Measurements from ENCODE around the gene RAPGEF5. TPM values are rescaled to one million over a fixed set of nuclear protein-coding genes. Genes with fewer than 3 reads are reported as not detected.
A peak's percentile ranks its signal among the peaks of the same experiment; 100 is the strongest.

RAPGEF5 gene
- total and polyA plus RNA-seq, 10 donors, result 10.2 to 335 (median 184) TPM

DNA sequence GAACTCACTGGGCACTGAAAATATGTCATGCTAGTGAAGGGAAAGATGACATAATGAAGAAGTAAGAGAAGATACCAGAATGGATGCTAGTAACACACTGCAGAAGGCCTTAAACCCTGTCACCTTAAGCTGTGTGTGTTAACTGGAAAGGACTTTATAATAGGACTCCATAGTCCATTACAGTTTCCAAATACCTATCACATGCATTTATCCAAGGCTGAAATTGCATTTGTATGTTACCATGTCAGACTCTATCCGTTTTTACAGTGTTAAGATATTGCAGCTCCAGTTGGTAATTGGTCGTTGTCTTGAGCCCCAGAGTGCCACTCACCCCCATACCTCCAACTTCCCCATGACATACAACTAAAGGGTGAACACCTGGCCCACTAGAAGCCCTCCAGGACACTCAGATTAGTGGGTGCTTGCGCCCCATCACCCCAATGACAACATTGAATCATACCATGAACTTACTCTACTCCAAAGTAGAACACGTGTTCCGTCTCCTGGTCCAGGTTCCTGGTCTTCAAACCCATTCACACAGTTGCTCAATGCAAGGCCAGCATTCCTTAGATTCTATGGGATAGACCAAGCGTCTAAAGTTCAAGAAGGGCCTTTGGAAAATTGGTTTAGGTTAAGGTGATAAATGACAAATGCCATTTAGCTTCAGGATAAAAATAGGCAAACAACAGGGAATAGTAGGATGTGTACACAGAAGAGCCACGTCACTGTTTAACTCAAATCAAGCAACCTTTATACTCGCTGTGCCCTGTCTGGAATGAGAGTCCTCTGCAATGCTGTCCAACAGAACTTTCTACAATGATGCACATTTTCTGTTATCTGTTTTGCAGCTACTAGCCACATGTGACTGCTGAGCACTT is 2.1 kb upstream of the RAPGEF5 start:
- peaks cover 0 to 20% (median 8%) of the 10 kb centered on the region in 6 donors for H3K4me1 ChIP-seq
- H3K9me3 ChIP-seq, result peaks cover 0 to 9% (median 5%) of the 10 kb centered on the region in 8 donors
- no peak overlapping the region for H3K4me3 ChIP-seq
- intact Hi-C loops (cut with DNase I; ENCODE audit: low total_unique reads), result loop anchor here (10.0 kb wide), 1 partner anchor 86 kb away; no protein-coding TSS in a partner anchor
- no peak for DNase-seq
- TF ChIP-seq, protein P1, sequence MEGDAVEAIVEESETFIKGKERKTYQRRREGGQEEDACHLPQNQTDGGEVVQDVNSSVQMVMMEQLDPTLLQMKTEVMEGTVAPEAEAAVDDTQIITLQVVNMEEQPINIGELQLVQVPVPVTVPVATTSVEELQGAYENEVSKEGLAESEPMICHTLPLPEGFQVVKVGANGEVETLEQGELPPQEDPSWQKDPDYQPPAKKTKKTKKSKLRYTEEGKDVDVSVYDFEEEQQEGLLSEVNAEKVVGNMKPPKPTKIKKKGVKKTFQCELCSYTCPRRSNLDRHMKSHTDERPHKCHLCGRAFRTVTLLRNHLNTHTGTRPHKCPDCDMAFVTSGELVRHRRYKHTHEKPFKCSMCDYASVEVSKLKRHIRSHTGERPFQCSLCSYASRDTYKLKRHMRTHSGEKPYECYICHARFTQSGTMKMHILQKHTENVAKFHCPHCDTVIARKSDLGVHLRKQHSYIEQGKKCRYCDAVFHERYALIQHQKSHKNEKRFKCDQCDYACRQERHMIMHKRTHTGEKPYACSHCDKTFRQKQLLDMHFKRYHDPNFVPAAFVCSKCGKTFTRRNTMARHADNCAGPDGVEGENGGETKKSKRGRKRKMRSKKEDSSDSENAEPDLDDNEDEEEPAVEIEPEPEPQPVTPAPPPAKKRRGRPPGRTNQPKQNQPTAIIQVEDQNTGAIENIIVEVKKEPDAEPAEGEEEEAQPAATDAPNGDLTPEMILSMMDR (IDR thresholded peaks at IDR 0.05 in 8 of 11, conservative IDR thresholded peaks at IDR 0.05 in 3 of 11), result no peak
- TF ChIP-seq POLR2A (IDR thresholded peaks at IDR 0.05) (no peak), POLR2AphosphoS5 (IDR thresholded peaks at IDR 0.05) (no peak)
- H3K27ac ChIP-seq, result no peak overlapping the region
- no peaks in the 10 kb centered on the region for H3K36me3 ChIP-seq
- peaks cover 0 to 39% (median 3%) of the 10 kb centered on the region in 7 donors for H3K27me3 ChIP-seq (replicated peaks in 1 of 7)
- WGBS, 5 donors, result 88 to 98% (median 92%) methylated on average over 8 of the region's 8 CpGs

DNA sequence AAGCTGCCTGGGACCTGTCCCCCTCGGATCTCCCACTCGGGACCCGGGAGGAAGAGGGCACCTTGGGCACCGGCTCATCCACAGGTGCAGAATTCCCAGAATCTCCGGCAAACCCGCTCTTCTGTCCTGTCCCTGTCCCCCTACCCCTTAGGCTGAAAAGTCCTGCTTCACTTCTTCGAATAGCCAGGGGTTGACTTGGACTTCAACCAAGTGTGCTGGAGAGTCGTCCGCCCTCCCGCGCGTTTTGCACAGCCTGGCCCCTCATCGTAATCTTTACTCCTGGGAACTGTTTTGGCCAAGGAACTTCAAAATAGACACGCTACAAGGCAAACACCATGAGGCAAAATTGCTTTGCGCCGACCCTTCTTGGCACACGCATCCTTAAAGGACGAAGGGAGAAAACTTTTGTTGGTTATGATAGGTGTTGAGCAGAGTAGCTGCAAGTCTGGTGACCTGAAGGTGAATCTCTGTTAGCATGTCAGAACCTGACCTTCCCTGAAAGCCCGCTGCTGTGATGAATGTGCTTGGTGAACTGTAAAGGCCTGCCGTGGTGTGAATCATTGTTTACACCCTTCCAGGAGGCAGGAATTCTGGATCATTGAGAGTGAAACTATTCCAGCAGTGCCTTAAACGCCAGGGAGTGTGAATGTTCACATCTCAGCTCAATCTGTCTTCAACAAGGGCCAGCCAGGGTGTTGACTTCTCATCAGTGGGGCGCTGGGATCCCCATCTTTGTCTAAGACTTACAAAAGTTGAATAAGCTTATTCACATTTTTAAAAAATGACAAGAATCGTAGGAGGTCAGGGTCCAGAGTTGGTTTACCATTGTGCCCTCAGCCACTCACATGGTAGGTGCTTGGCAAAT is 589 bp upstream of the RAPGEF5 start:
- peak overlapping the region in 6 of 8 donors; percentile 40 to 82 (median 55) for H3K4me3 ChIP-seq
- intact Hi-C loops (cut with DNase I; ENCODE audit: low total_unique reads), result loop anchor here (10.0 kb wide), 1 partner anchor 87 kb away; no protein-coding TSS in a partner anchor

DNA sequence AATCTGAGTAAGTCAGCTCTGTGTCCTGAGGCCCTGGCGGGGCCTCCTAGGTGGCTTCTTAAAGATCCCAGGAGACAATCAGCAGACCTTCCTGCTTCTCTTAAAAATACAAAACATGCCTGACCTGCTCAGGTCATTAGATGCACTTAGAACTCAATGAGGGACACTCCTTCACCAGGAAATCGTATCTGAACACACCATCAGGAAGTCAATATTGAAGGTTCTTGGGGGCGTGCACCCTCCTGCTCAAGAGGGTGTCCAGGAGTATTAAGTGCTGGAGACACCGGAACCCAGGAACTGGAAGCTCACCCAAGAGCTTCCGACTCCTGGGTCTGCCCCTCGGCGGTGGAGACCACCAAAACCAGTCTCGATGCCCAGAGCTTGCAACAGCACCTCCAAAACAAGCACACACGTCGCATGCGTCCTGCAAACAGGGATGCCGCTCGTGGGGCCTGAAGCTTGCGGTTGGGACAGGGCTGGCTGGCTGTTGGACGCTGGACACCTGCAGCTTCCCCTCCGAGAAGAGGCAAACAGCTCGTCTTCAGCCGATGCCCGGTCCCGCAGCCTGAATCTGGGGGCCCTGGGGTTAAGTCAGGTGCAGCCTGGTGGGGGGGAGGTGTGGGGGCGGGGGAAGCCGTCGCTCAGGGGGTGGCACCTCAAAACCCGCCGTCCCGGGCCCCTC is 803 bp downstream of the RAPGEF5 start:
- Histone ChIP-seq H3K36me3 (no peaks in the 10 kb centered on the region), H3K4me3 (peak overlapping the region; percentile 31 to 82 (median 50)), H3K9me3 (peaks cover 0 to 24% (median 16%) of the 10 kb centered on the region in 8 donors), H3K27me3 (replicated peaks in 1 of 7) (peaks cover 0 to 39% (median 3%) of the 10 kb centered on the region in 7 donors), H3K4me1 (peaks cover 0 to 21% (median 8%) of the 10 kb centered on the region in 6 donors), H3K27ac (peak overlapping the region; percentile 41 to 80 (median 72))
- DNase-seq, result peak; percentile 78
- no peak for TF ChIP-seq POLR2A (IDR thresholded peaks at IDR 0.05)
- TF ChIP-seq, protein P1 (IDR thresholded peaks at IDR 0.05 in 8 of 11, conservative IDR thresholded peaks at IDR 0.05 in 3 of 11), result no peak
- TF ChIP-seq POLR2AphosphoS5 (IDR thresholded peaks at IDR 0.05), result peak; percentile 16 to 36 (median 27)
- intact Hi-C loops (cut with DNase I; ENCODE audit: low total_unique reads), result loop anchor here (10.0 kb wide), 1 partner anchor 89 kb away; no protein-coding TSS in a partner anchor
- WGBS, 5 donors, result 5 to 52% (median 9%) methylated on average over 4 to 26 of the region's 26 CpGs

More for the DNA sequence above, 589 bp upstream of the RAPGEF5 start:
- Histone ChIP-seq H3K27ac (peak overlapping the region in 6 of 8 donors; percentile 7 to 80 (median 72)), H3K36me3 (no peaks in the 10 kb centered on the region), H3K27me3 (replicated peaks in 1 of 7) (peaks cover 0 to 39% (median 3%) of the 10 kb centered on the region in 7 donors), H3K4me1 (peaks cover 0 to 20% (median 8%) of the 10 kb centered on the region in 6 donors), H3K9me3 (peaks cover 0 to 24% (median 15%) of the 10 kb centered on the region in 8 donors)
- DNase-seq, result no peak
- TF ChIP-seq, protein P1 (IDR thresholded peaks at IDR 0.05 in 8 of 11, conservative IDR thresholded peaks at IDR 0.05 in 3 of 11), result no peak
- TF ChIP-seq POLR2AphosphoS5 (IDR thresholded peaks at IDR 0.05) (no peak), POLR2A (IDR thresholded peaks at IDR 0.05) (no peak)
- WGBS, 5 donors, result 48 to 59% (median 53%) methylated on average over 23 of the region's 23 CpGs
